HG03060 (cell line): ENCODE results near the gene NDNF.
A peak's percentile ranks its signal among the peaks of the same experiment; 100 is the strongest.

Experiments used
- ATAC-seq: cut with Tn5 transposase; IDR thresholded peaks from one replicate; pipeline ENCODE4 v1.9.1; 2021; ENCODE audit warnings: low read depth, moderate number of reproducible peaks; ENCODE audit not compliant: unreplicated experiment

The NDNF gene

GRCh38 chr4:121070696-121071639, 1.4 kb downstream of the NDNF start:
- ATAC-seq: no peak

- ATAC-seq: no peak
These were observed 2.1 kb downstream of the NDNF start for GRCh38 chr4:121070274-121070673.

- no peak for ATAC-seq
These were observed 2.9 kb downstream of the NDNF start for GRCh38 chr4:121069430-121069829.

- no peak for ATAC-seq
These were observed 7.9 kb downstream of the NDNF start for GRCh38 chr4:121064482-121064881.

- ATAC-seq: no peak
These were observed 9.8 kb downstream of the NDNF start for GRCh38 chr4:121062521-121062920.

GRCh38 chr4:121061861-121062260, 10.5 kb downstream of the NDNF start:
- ATAC-seq: no peak

- no peak for ATAC-seq
These were observed 11.1 kb downstream of the NDNF start for GRCh38 chr4:121061215-121061614.

GRCh38 chr4:121057466-121057922, 14.8 kb downstream of the NDNF start:
- no peak for ATAC-seq

GRCh38 chr4:121056066-121056465, 16.3 kb downstream of the NDNF start:
- no peak for ATAC-seq

- no peak for ATAC-seq
These were observed 18.0 kb downstream of the NDNF start for GRCh38 chr4:121054373-121054772.

GRCh38 chr4:121053601-121054143, 18.7 kb downstream of the NDNF start:
- ATAC-seq: no peak

- no peak for ATAC-seq
These were observed 22.0 kb downstream of the NDNF start for GRCh38 chr4:121050300-121050699.

- ATAC-seq: no peak
These were observed 23.2 kb downstream of the NDNF start for GRCh38 chr4:121049072-121049599.

GRCh38 chr4:121048165-121048564, 24.2 kb downstream of the NDNF start:
- no peak for ATAC-seq

- peak; percentile 99 for ATAC-seq
These were observed 30.8 kb downstream of the NDNF start for GRCh38 chr4:121041307-121042090.

- no peak for ATAC-seq
These were observed 38.3 kb downstream of the NDNF start for GRCh38 chr4:121034017-121034416.

- no peak for ATAC-seq
These were observed 41.6 kb downstream of the NDNF start for GRCh38 chr4:121030711-121031110.

- ATAC-seq: no peak
These were observed 42.2 kb downstream of the NDNF start for GRCh38 chr4:121030131-121030530.

- ATAC-seq: no peak
These were observed 46.3 kb downstream of the NDNF start for GRCh38 chr4:121026034-121026433.

- no peak for ATAC-seq
These were observed 46.8 kb downstream of the NDNF start for GRCh38 chr4:121025540-121025939.

GRCh38 chr4:121018543-121018942, 53.8 kb downstream of the NDNF start:
- ATAC-seq: no peak
